HAP-1 (cell line): ENCODE measurements around the gene POLR3A.

Source experiments
- DNase-seq, 2 experiments: peaks; one replicate each; pipeline ENCODE4 v3.0.0-alpha.2; 2016 to 2020; ENCODE audit warnings: low spot score in 2 of 2
- H3K27me3 ChIP-seq: fragments of 250-450 bp; sonication (Bioruptor Pico); 2 replicates; pipeline ENCODE4 v1.5.1; 2020; ENCODE audit warnings: low read depth, mild to moderate bottlenecking, moderate library complexity
- H3K36me3 ChIP-seq: fragments of 250-450 bp; sonication (Bioruptor Pico); replicated peaks from 2 replicates; pipeline ENCODE4 v1.5.1; 2020; ENCODE audit warnings: mild to moderate bottlenecking
- H3K4me1 ChIP-seq: fragments of 250-450 bp; sonication (Bioruptor Pico); 2 replicates; pipeline ENCODE4 v1.5.1; 2020; ENCODE audit warnings: mild to moderate bottlenecking
- H3K4me3 ChIP-seq: fragments of 250-450 bp; sonication (Bioruptor Pico); 2 replicates; pipeline ENCODE4 v1.5.1; 2020; ENCODE audit warnings: mild to moderate bottlenecking, moderate library complexity
- H3K9me3 ChIP-seq: fragments of 250-450 bp; sonication (Bioruptor Pico); 2 replicates; pipeline ENCODE4 v1.5.1; 2020; ENCODE audit warnings: mild to moderate bottlenecking, moderate library complexity
- in situ Hi-C: fragments of 300-500 bp; cut with MboI; formaldehyde crosslinking; loops from 3 replicates; pipeline ENCODE4 v1.14.3; 2020; ENCODE audit warnings: low sequenced_read_pairs, inconsistent platforms, mixed read lengths

The POLR3A gene

GRCh38 chr10:77936697-77937567 is 92.4 kb downstream of the POLR3A start:
- Histone ChIP-seq H3K9me3 (no peaks in the 10 kb centered on the region), H3K36me3 (no peaks in the 10 kb centered on the region), H3K4me1 (no peaks in the 10 kb centered on the region), H3K27me3 (no peaks in the 10 kb centered on the region), H3K4me3 (no peak overlapping the region)
- in situ Hi-C loops: no loop called here
- no peak for DNase-seq

- in situ Hi-C loops: no loop called here
- Histone ChIP-seq H3K4me3 (no peak overlapping the region), H3K4me1 (no peaks in the 10 kb centered on the region), H3K36me3 (no peaks in the 10 kb centered on the region), H3K27me3 (no peaks in the 10 kb centered on the region), H3K9me3 (no peaks in the 10 kb centered on the region)
- no peak for DNase-seq
Measured at GRCh38 chr10:77932016-77932715, 97.1 kb downstream of the POLR3A start.

- Histone ChIP-seq H3K36me3 (no peaks in the 10 kb centered on the region; the same call in 1 of the 2 replicates), H3K4me3 (peak overlapping the region; percentile 72), H3K27me3 (no peaks in the 10 kb centered on the region), H3K9me3 (no peaks in the 10 kb centered on the region), H3K4me1 (peaks cover 12% of the 10 kb centered on the region)
- in situ Hi-C loops: no loop called here
- DNase-seq: peak in 1 of 2 experiments; percentile 15
Measured at GRCh38 chr10:77927402-77928246, 101.7 kb downstream of the POLR3A start.

GRCh38 chr10:77926566-77927401 is 102.5 kb downstream of the POLR3A start, which contains the start of gene DLG5:
Gene DLG5, minus strand, starts transcription at chr10:77926755. Its CDS starts 235 bp downstream, at chr10:77926520.
- peak in 1 of 2 experiments; percentile 75 for DNase-seq

GRCh38 chr10:77925795-77926565 is 103.3 kb downstream of the POLR3A start:
- peak overlapping the region; percentile 72 for H3K4me3 ChIP-seq
- DNase-seq: peak in 1 of 2 experiments; percentile 56
- H3K9me3 ChIP-seq: no peaks in the 10 kb centered on the region
- H3K4me1 ChIP-seq: peaks cover 14% of the 10 kb centered on the region
- in situ Hi-C loops: no loop called here
- no peaks in the 10 kb centered on the region; the same call in 1 of the 2 replicates for H3K36me3 ChIP-seq
- no peaks in the 10 kb centered on the region for H3K27me3 ChIP-seq

More at GRCh38 chr10:77926566-77927401, 102.5 kb downstream of the POLR3A start, which contains the start of gene DLG5:
- in situ Hi-C loops: no loop called here
- H3K27me3 ChIP-seq: no peaks in the 10 kb centered on the region
- H3K36me3 ChIP-seq: no peaks in the 10 kb centered on the region; the same call in 1 of the 2 replicates
- peaks cover 14% of the 10 kb centered on the region for H3K4me1 ChIP-seq
- no peaks in the 10 kb centered on the region for H3K9me3 ChIP-seq
- H3K4me3 ChIP-seq: peak within 1 kb of the TSS; percentile 72

- Histone ChIP-seq H3K4me3 (peak overlapping the region; percentile 72), H3K36me3 (no peaks in the 10 kb centered on the region; the same call in 1 of the 2 replicates), H3K4me1 (peaks cover 14% of the 10 kb centered on the region), H3K9me3 (no peaks in the 10 kb centered on the region), H3K27me3 (no peaks in the 10 kb centered on the region)
- DNase-seq: peak in 1 of 2 experiments; percentile 63
- in situ Hi-C loops: no loop called here
Measured at GRCh38 chr10:77925410-77925794, 103.9 kb downstream of the POLR3A start.

GRCh38 chr10:77922566-77923179 is 106.6 kb downstream of the POLR3A start:
- Histone ChIP-seq H3K9me3 (no peaks in the 10 kb centered on the region), H3K4me1 (peaks cover 14% of the 10 kb centered on the region), H3K36me3 (no peaks in the 10 kb centered on the region; the same call in none of the 2 replicates), H3K27me3 (no peaks in the 10 kb centered on the region), H3K4me3 (no peak overlapping the region)
- no peak for DNase-seq
- in situ Hi-C loops: no loop called here

- H3K4me1 ChIP-seq: peaks cover 14% of the 10 kb centered on the region
- in situ Hi-C loops: no loop called here
- H3K4me3 ChIP-seq: no peak overlapping the region
- no peaks in the 10 kb centered on the region; the same call in none of the 2 replicates for H3K36me3 ChIP-seq
- no peaks in the 10 kb centered on the region for H3K9me3 ChIP-seq
- DNase-seq: no peak
- H3K27me3 ChIP-seq: no peaks in the 10 kb centered on the region
Measured at GRCh38 chr10:77922055-77922454, 107.3 kb downstream of the POLR3A start.

- no peaks in the 10 kb centered on the region for H3K27me3 ChIP-seq
- DNase-seq: no peak
- in situ Hi-C loops: no loop called here
- H3K4me3 ChIP-seq: no peak overlapping the region
- no peaks in the 10 kb centered on the region for H3K9me3 ChIP-seq
- H3K36me3 ChIP-seq: no peaks in the 10 kb centered on the region; the same call in none of the 2 replicates
- H3K4me1 ChIP-seq: peaks cover 14% of the 10 kb centered on the region
Measured at GRCh38 chr10:77921395-77921794, 107.9 kb downstream of the POLR3A start.

GRCh38 chr10:77920495-77920894 is 108.8 kb downstream of the POLR3A start:
- no peak for DNase-seq
- no peaks in the 10 kb centered on the region for H3K27me3 ChIP-seq
- in situ Hi-C loops: no loop called here
- peaks cover 14% of the 10 kb centered on the region for H3K4me1 ChIP-seq
- H3K36me3 ChIP-seq: no peaks in the 10 kb centered on the region; the same call in none of the 2 replicates
- H3K4me3 ChIP-seq: no peak overlapping the region
- no peaks in the 10 kb centered on the region for H3K9me3 ChIP-seq

- DNase-seq: no peak
- Histone ChIP-seq H3K4me1 (peaks cover 7% of the 10 kb centered on the region), H3K4me3 (no peak overlapping the region), H3K27me3 (no peaks in the 10 kb centered on the region), H3K9me3 (no peaks in the 10 kb centered on the region), H3K36me3 (no peaks in the 10 kb centered on the region; the same call in none of the 2 replicates)
- in situ Hi-C loops: no loop called here
Measured at GRCh38 chr10:77919713-77920108, 109.6 kb downstream of the POLR3A start.
